ENCODE results near the gene HSBP1. TPM values are rescaled to one million over a fixed set of nuclear protein-coding genes. Genes with fewer than 3 reads are reported as not detected.

HSBP1 gene
- total RNA-seq, 3 donors from 2014 or later (not counting 1 experiment from before 2014, with no cell fraction given), result 34.8 to 39.6 (median 37.8) TPM

DNA sequence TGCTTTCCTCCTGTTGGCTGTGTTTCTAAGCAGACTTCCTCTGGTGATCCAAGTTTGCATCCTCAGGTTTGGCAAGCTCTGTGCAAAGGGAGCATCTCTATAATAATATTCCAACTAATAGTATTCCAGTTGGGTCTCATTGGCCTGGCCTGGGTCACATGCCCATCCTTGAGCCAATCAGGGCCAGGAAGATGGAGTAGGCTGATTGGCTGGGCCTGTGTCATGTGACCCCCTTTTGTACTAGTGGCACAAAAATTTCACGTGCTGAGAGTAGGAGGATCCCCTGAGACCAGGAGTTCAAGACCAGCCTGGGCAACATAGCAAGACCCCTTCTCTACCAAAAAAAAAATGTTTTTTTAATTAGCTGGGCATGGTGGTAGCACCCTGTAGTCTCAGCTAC lies 55.9 kb downstream of the HSBP1 start:
- no peaks in the 10 kb centered on the region for H3K4me1 ChIP-seq (ENCODE audit: control insufficient read depth, insufficient read depth, low read length)
- no peak for DNase-seq
- 100% methylated on average over 1 of the region's 1 CpG for WGBS (ENCODE audit: insufficient coverage)
- no peaks in the 10 kb centered on the region for H3K36me3 ChIP-seq (ENCODE audit: control insufficient read depth, insufficient read depth, low read length)
- Mint-ChIP-seq H3K36me3 (no peaks in the 10 kb centered on the region), H3K4me3 (no peak overlapping the region), H3K4me1 (no peaks in the 10 kb centered on the region), H3K27me3 (ENCODE audit: low read depth in 2 of 2) (peaks cover 17 to 25% of the 10 kb centered on the region in 2 donors), H3K27ac (no peak overlapping the region), H3K9me3 (peaks cover 0 to 5% of the 10 kb centered on the region in 2 donors)
- TF ChIP-seq, protein P1, sequence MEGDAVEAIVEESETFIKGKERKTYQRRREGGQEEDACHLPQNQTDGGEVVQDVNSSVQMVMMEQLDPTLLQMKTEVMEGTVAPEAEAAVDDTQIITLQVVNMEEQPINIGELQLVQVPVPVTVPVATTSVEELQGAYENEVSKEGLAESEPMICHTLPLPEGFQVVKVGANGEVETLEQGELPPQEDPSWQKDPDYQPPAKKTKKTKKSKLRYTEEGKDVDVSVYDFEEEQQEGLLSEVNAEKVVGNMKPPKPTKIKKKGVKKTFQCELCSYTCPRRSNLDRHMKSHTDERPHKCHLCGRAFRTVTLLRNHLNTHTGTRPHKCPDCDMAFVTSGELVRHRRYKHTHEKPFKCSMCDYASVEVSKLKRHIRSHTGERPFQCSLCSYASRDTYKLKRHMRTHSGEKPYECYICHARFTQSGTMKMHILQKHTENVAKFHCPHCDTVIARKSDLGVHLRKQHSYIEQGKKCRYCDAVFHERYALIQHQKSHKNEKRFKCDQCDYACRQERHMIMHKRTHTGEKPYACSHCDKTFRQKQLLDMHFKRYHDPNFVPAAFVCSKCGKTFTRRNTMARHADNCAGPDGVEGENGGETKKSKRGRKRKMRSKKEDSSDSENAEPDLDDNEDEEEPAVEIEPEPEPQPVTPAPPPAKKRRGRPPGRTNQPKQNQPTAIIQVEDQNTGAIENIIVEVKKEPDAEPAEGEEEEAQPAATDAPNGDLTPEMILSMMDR (IDR thresholded peaks at IDR 0.05), result no peak
- intact Hi-C loops (cut with micrococcal nuclease), result no loop called here
- no peak for ATAC-seq
- H3K9me3 ChIP-seq (ENCODE audit: control insufficient read depth, insufficient read depth, low read length), result no peaks in the 10 kb centered on the region
- no peaks in the 10 kb centered on the region for H3K27me3 ChIP-seq (ENCODE audit: control insufficient read depth, insufficient read depth, low read length)
- H3K27ac ChIP-seq (ENCODE audit: low read length), result no peak overlapping the region
- no peak overlapping the region for H3K4me3 ChIP-seq (ENCODE audit: low read length)

Other genes with a start within 250 kb of the HSBP1 start
- gene MLYCD, start 91.1 kb downstream of the HSBP1 start, total RNA-seq, result 10 to 100 TPM in 2 of 3 donors, 1 to 10 TPM in 1; 8.5 to 13.2 (median 11.9) TPM
- 1 to 10 TPM; 3.9 to 4.1 (median 4.0) TPM for gene OSGIN1, start 145.3 kb downstream of the HSBP1 start, total RNA-seq
- under 1 TPM in 1 of 3 donors, not detected in 2; 0.75 TPM for gene NECAB2, start 160.3 kb downstream of the HSBP1 start, total RNA-seq
- not detected for gene SLC38A8, start 234.8 kb downstream of the HSBP1 start, total RNA-seq

All from natural killer cell (primary cell).